Heart right ventricle (tissue), 16 donors: ENCODE measurements around the gene YTHDC1. TPM values are rescaled to one million over a fixed set of nuclear protein-coding genes. Genes with fewer than 3 reads are reported as not detected.
A peak's percentile ranks its signal among the peaks of the same experiment; 100 is the strongest.

Experiments
- ATAC-seq, 8 donors: fragments of 200-7000 bp; cut with Tn5 transposase; one replicate each; pipeline ENCODE4 v1.9.1; 2020; ENCODE audit warnings: mild to moderate bottlenecking in 8 of 8, moderate library complexity in 8 of 8, moderate number of reproducible peaks in 1 of 8
- DNase-seq, 2 donors: peaks; one replicate each; pipeline ENCODE4 v3.0.0-alpha.2; 2020
- H3K27ac ChIP-seq, 10 donors: fragments of 200-600 bp; sonication (generic) in 2 of 10; one replicate each; pipeline versions ENCODE4 v1.5.0 to v1.8.0; 2020 to 2022; ENCODE audit warnings: mild to moderate bottlenecking in 3 of 10
- H3K27me3 ChIP-seq, 7 donors: fragments of 200-600 bp; one replicate each; pipeline ENCODE4 v1.8.0; 2021 to 2022; ENCODE audit warnings: mild to moderate bottlenecking in 2 of 7
- H3K36me3 ChIP-seq, 9 donors: fragments of 200-600 bp; sonication (generic) in 1 of 9; one replicate each; pipeline versions ENCODE4 v1.5.0 to v1.8.0; 2020 to 2022; ENCODE audit warnings: mild to moderate bottlenecking in 2 of 9
- H3K4me1 ChIP-seq, 9 donors: fragments of 200-600 bp; sonication (generic) in 1 of 9; one replicate each; pipeline versions ENCODE4 v1.5.0 to v1.8.0; 2020 to 2022; ENCODE audit warnings: mild to moderate bottlenecking in 4 of 9
- H3K4me3 ChIP-seq, 10 donors: fragments of 200-600 bp; sonication (generic) in 2 of 10; one replicate each; pipeline versions ENCODE4 v1.5.0 to v1.8.0; 2020 to 2022; ENCODE audit warnings: mild to moderate bottlenecking in 7 of 10, moderate library complexity in 2 of 10
- H3K9me3 ChIP-seq, 11 donors: fragments of 200-600 bp in 10 of 11; sonication (generic) in 2 of 11; one replicate each; pipeline versions ENCODE4 v1.5.0 to v1.8.0; 2013 to 2022; ENCODE audit warnings: mild to moderate bottlenecking in 2 of 11, control low read depth in 1 of 11, moderate library complexity in 1 of 11
- CTCF ChIP-seq, 9 donors: fragments of 200-600 bp; sonication (generic) in 2 of 9; IDR thresholded peaks; one replicate each; pipeline versions ENCODE4 v1.5.0 to v1.8.0; 2021 to 2022; ENCODE audit warnings: antibody characterized with exemption in 9 of 9, mild to moderate bottlenecking in 5 of 9, moderate library complexity in 1 of 9
- WGBS, 2 donors: extraction: QIAGEN DNeasy Blood & Tissue Kit; methylation state at CpG; one replicate each; pipeline ENCODE4 v1.1.7; 2013; ENCODE audit warnings: inconsistent platforms in 1 of 2; 5-methylcytosine and 5-hydroxymethylcytosine counted together
- intact Hi-C, 10 donors: fragments of 100-400 bp; cut with DNase I; formaldehyde crosslinking; loops; one replicate each; pipeline versions ENCODE4 v1.11.1 to v1.14.2; 2022
- polyA plus RNA-seq, 2 donors: library from polyadenylated mRNA; stranded (reverse); fragments of 200-250 nt; gene quantifications; one replicate each; pipeline ENCODE4 v1.2.3, GENCODE V29; 2013
- total RNA-seq, 10 donors: library from RNA; stranded (reverse); fragmentation: NEBNext Ultra II Directional in 3 of 10; extraction: Animal tissue kit (Norgen Biotek cat#: 25700) in 3 of 10; gene quantifications; one replicate each; pipeline versions ENCODE4 v1.2.1 to v1.2.4, GENCODE V29; 2021 to 2023
- donor health status: Arrhythmogenic right ventricular cardiomyopathy.
- donor health status: ischemic (EF 13 %, LVEDD 7.1; RV severe dilation, severe dysfunction).
- donor health status: healthy with polysubstance abuse.
- donor health status: DM: no; HTN: yes; CAD: no.
- donor health status: DM: no; HTN: no; CAD: no.
- donor health status: ischemic (EF 25% LVEDD 6.9; RV normal size, moderate dysfunction).
- donor health status: ischemic (EF 25% LVEDD 5.7; RV mildly dilated, moderate dysfunction).
- donor health status: healthy.
- donor health status: DM: yes; HTN: yes; CAD: no.
- donor health status: Ischemic cardiomyopathy.
- donor health status: ischemic (EF 35%, LVEDD 5.7; RV mildly dilated, moderate dysfunction).
- donor health status: nonischemic (EF 11% LVEDD 7.7; RV severe dilation, severe dysfunction).
- donor health status: DM: yes; HTN: yes; CAD: no.
- donor health status: PGD.
- donor health status: ischemic (EF 29% LVEDD 5.4; RV normal size, mild dysfunction).
- donor health status: nonischemic (EF 23%, LVEDD 6.1; RV moderate dilation, normal function).

YTHDC1 gene
- total and polyA plus RNA-seq, 12 donors = 19.8 to 65.0 (median 51.4) TPM

- Histone ChIP-seq H3K9me3 (no peaks in the 10 kb centered on the region), H3K4me1 (no peaks in the 10 kb centered on the region), H3K4me3 (no peak overlapping the region), H3K36me3 (no peaks in the 10 kb centered on the region), H3K27me3 (peaks cover 0 to 7% (median 0%) of the 10 kb centered on the region in 7 donors), H3K27ac (no peak overlapping the region)
- intact Hi-C loops = no loop called here
- TF ChIP-seq CTCF (IDR thresholded peaks at IDR 0.05) = no peak
- ATAC-seq (no peak), DNase-seq (no peak)
- WGBS, 2 donors = 76 to 84% methylated on average over 2 of the region's 2 CpGs
Observed at GRCh38 chr4:68358988-68359387, 9.1 kb upstream of the YTHDC1 start.

- Histone ChIP-seq H3K9me3 (no peaks in the 10 kb centered on the region), H3K36me3 (no peaks in the 10 kb centered on the region), H3K27ac (no peak overlapping the region), H3K4me1 (peaks cover 0 to 17% (median 10%) of the 10 kb centered on the region in 9 donors), H3K27me3 (peaks cover 0 to 7% (median 0%) of the 10 kb centered on the region in 7 donors), H3K4me3 (no peak overlapping the region)
- no peak for ATAC-seq
- intact Hi-C loops = no loop called here
- 81 to 82% methylated on average over 2 of the region's 2 CpGs for WGBS, 2 donors
- no peak for TF ChIP-seq CTCF (IDR thresholded peaks at IDR 0.05)
- DNase-seq = no peak
Observed at GRCh38 chr4:68352791-68353190, 2.9 kb upstream of the YTHDC1 start.

- peak; percentile 6 to 43 (median 26) for ATAC-seq
- TF ChIP-seq CTCF (IDR thresholded peaks at IDR 0.05) = no peak
- H3K4me3 ChIP-seq = peak overlapping the region; percentile 61 to 94 (median 88)
- DNase-seq = peak in 1 of 2 donors; percentile 15
- no peaks in the 10 kb centered on the region for H3K36me3 ChIP-seq
- H3K27ac ChIP-seq = peak overlapping the region; percentile 90 to 100 (median 96)
- peaks cover 0 to 2% (median 0%) of the 10 kb centered on the region in 7 donors for H3K27me3 ChIP-seq
- H3K9me3 ChIP-seq = no peaks in the 10 kb centered on the region
- intact Hi-C loops = loop anchor here in 1 of 10 donors (10.0 kb wide), 1 partner anchor 804 kb away; the partner anchor contains the start of gene CENPC
- peaks cover 5 to 52% (median 43%) of the 10 kb centered on the region in 9 donors for H3K4me1 ChIP-seq
- WGBS, 2 donors = 0 to 1% methylated on average over 14 of the region's 14 CpGs
Observed at GRCh38 chr4:68349279-68349648, 626 bp downstream of the YTHDC1 start.

GRCh38 chr4:68348577-68348976, 1.3 kb downstream of the YTHDC1 start:
- peaks cover 5 to 59% (median 50%) of the 10 kb centered on the region in 9 donors for H3K4me1 ChIP-seq
- TF ChIP-seq CTCF (IDR thresholded peaks at IDR 0.05) = no peak
- WGBS, 2 donors = 1 to 2% methylated on average over 4 of the region's 4 CpGs

More at GRCh38 chr4:68348577-68348976, 1.3 kb downstream of the YTHDC1 start:
- H3K27me3 ChIP-seq = no peaks in the 10 kb centered on the region
- peak overlapping the region in 9 of 10 donors; percentile 90 to 100 (median 97) for H3K27ac ChIP-seq
- DNase-seq (no peak), ATAC-seq (no peak)
- H3K9me3 ChIP-seq = no peaks in the 10 kb centered on the region
- intact Hi-C loops = loop anchor here in 1 of 10 donors (10.0 kb wide), 1 partner anchor 804 kb away; the partner anchor contains the start of gene CENPC
- peak overlapping the region; percentile 61 to 94 (median 88) for H3K4me3 ChIP-seq
- H3K36me3 ChIP-seq = no peaks in the 10 kb centered on the region
